ENCODE data around the gene ESYT3.
"Not testable (repeated sequence)": the region's sequence is repeated elsewhere in the genome, so short reads cannot be mapped to it uniquely, and the experiment has no call there.

ESYT3 gene

GRCh38 chr3:138412821-138413551 is 21.4 kb upstream of the ESYT3 start:
- DNase-seq (ENCODE audit: extremely low read depth, insufficient read length), result no peak
- Histone ChIP-seq H3K27me3 (replicated peaks; ENCODE audit: control insufficient read depth, insufficient read depth, low read length) (no peaks in the 10 kb centered on the region; the same call in 1 of the 2 replicates), H3K36me3 (ENCODE audit: control insufficient read depth, insufficient read depth, low read length) (no peaks in the 10 kb centered on the region), H3K4me3 (replicated peaks; ENCODE audit: low read depth, low read length) (no peak overlapping the region)
- TF ChIP-seq, protein P1, sequence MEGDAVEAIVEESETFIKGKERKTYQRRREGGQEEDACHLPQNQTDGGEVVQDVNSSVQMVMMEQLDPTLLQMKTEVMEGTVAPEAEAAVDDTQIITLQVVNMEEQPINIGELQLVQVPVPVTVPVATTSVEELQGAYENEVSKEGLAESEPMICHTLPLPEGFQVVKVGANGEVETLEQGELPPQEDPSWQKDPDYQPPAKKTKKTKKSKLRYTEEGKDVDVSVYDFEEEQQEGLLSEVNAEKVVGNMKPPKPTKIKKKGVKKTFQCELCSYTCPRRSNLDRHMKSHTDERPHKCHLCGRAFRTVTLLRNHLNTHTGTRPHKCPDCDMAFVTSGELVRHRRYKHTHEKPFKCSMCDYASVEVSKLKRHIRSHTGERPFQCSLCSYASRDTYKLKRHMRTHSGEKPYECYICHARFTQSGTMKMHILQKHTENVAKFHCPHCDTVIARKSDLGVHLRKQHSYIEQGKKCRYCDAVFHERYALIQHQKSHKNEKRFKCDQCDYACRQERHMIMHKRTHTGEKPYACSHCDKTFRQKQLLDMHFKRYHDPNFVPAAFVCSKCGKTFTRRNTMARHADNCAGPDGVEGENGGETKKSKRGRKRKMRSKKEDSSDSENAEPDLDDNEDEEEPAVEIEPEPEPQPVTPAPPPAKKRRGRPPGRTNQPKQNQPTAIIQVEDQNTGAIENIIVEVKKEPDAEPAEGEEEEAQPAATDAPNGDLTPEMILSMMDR (IDR thresholded peaks at IDR 0.05; ENCODE audit: insufficient read depth, low read length, poor library complexity, severe bottlenecking), result no peak

GRCh38 chr3:138416236-138416635 is 18.2 kb upstream of the ESYT3 start:
- not testable (repeated sequence) for DNase-seq (ENCODE audit: extremely low read depth, insufficient read length); H3K27me3 ChIP-seq (replicated peaks; ENCODE audit: control insufficient read depth, insufficient read depth, low read length); H3K36me3 ChIP-seq (ENCODE audit: control insufficient read depth, insufficient read depth, low read length)
- H3K4me3 ChIP-seq (replicated peaks; ENCODE audit: low read depth, low read length), result peak overlapping the region; percentile 10

DNA sequence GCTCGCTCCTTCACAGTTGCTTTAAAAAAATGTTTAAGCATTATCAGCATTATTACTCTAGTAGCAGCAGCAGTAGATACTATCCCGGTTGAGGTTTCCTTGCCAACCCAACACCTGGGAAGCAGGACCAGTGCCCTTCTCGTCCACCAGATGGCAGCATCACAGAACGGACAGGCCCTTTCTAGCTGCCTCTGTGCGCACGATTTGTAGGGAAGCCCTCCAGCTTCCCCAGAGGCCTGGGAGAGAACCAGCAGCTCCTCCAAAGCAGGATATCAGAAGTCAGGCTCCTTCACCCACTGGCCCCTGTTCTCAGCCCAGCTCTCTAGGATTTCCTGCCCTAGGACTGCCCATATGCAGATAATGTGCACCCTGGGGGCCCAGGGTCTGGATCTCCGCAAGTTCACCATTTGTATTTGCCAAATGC is 16.8 kb upstream of the ESYT3 start:
- DNase-seq (ENCODE audit: extremely low read depth, insufficient read length), result no peak
- H3K36me3 ChIP-seq (ENCODE audit: control insufficient read depth, insufficient read depth, low read length), result no peaks in the 10 kb centered on the region
- H3K27me3 ChIP-seq (replicated peaks; ENCODE audit: control insufficient read depth, insufficient read depth, low read length), result no peaks in the 10 kb centered on the region; the same call in 1 of the 2 replicates
- TF ChIP-seq, protein P1 (IDR thresholded peaks at IDR 0.05; ENCODE audit: insufficient read depth, low read length, poor library complexity, severe bottlenecking), result peak; percentile 91
- no peak overlapping the region for H3K4me3 ChIP-seq (replicated peaks; ENCODE audit: low read depth, low read length)

- no peak overlapping the region for H3K4me3 ChIP-seq (replicated peaks; ENCODE audit: low read depth, low read length)
- H3K27me3 ChIP-seq (replicated peaks; ENCODE audit: control insufficient read depth, insufficient read depth, low read length), result no peaks in the 10 kb centered on the region; the same call in 1 of the 2 replicates
- no peak for DNase-seq (ENCODE audit: extremely low read depth, insufficient read length)
- TF ChIP-seq, protein P1 (IDR thresholded peaks at IDR 0.05; ENCODE audit: insufficient read depth, low read length, poor library complexity, severe bottlenecking), result no peak
- no peaks in the 10 kb centered on the region for H3K36me3 ChIP-seq (ENCODE audit: control insufficient read depth, insufficient read depth, low read length)
Measured at GRCh38 chr3:138418601-138419206, 15.7 kb upstream of the ESYT3 start.

GRCh38 chr3:138423316-138423715 is 11.1 kb upstream of the ESYT3 start:
- TF ChIP-seq, protein P1 (IDR thresholded peaks at IDR 0.05; ENCODE audit: insufficient read depth, low read length, poor library complexity, severe bottlenecking), result no peak
- no peaks in the 10 kb centered on the region for H3K36me3 ChIP-seq (ENCODE audit: control insufficient read depth, insufficient read depth, low read length)
- H3K27me3 ChIP-seq (replicated peaks; ENCODE audit: control insufficient read depth, insufficient read depth, low read length), result no peaks in the 10 kb centered on the region; the same call in 1 of the 2 replicates
- H3K4me3 ChIP-seq (replicated peaks; ENCODE audit: low read depth, low read length), result no peak overlapping the region
- no peak for DNase-seq (ENCODE audit: extremely low read depth, insufficient read length)

DNA sequence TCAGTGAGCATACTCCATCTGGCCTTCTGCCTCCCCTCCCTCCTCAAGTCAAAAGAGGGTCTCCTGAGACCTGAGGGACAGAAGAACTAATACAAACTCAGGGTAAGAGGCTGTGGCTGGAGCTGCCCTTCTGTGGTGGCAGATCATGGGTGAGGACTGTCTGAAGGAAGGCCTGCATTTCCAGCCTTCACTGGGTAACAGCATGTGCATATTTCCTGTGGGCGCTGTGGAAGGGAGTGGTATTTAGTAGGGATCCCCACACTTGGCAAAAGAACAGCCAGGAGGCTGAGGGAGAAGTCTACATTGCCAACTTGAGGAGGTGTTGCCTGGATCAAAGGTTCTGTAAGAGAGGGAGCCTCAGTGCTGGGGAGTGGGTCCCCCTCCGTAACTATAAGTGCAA is 10.1 kb upstream of the ESYT3 start:
- Histone ChIP-seq H3K4me3 (replicated peaks; ENCODE audit: low read depth, low read length) (no peak overlapping the region), H3K27me3 (replicated peaks; ENCODE audit: control insufficient read depth, insufficient read depth, low read length) (no peaks in the 10 kb centered on the region; the same call in 1 of the 2 replicates)

More for the DNA sequence above, 10.1 kb upstream of the ESYT3 start:
- H3K36me3 ChIP-seq (ENCODE audit: control insufficient read depth, insufficient read depth, low read length), result no peaks in the 10 kb centered on the region
- TF ChIP-seq, protein P1 (IDR thresholded peaks at IDR 0.05; ENCODE audit: insufficient read depth, low read length, poor library complexity, severe bottlenecking), result no peak
- no peak for DNase-seq (ENCODE audit: extremely low read depth, insufficient read length)

Data from GM06990 (cell line).